CD8-positive, alpha-beta memory T cell (primary cell): Measurements from ENCODE around the gene RIOK2. TPM values are rescaled to one million over a fixed set of nuclear protein-coding genes. Genes with fewer than 3 reads are reported as not detected.
"Not testable (repeated sequence)": the region's sequence is repeated elsewhere in the genome, so short reads cannot be mapped to it uniquely, and the experiment has no call there.

Experiments
- CTCF ChIA-PET: fragments of 350-600 bp; sonication (Branson Sonifier 250); formaldehyde crosslinking; loops from one replicate; lab custom pipeline; 2021; ENCODE audit warnings: antibody characterized with exemption; lab: Charles Lee
- POLR2A ChIA-PET: fragments of 350-600 bp; sonication (Branson Sonifier 250); formaldehyde crosslinking; loops from one replicate; lab custom pipeline; 2021; ENCODE audit warnings: antibody characterized with exemption; lab: Charles Lee
- DNase-seq, 5 donors: peaks; one replicate each; pipeline versions ENCODE4 v3.0.0 to v3.0.0-alpha.2; 2020 to 2022; ENCODE audit warnings: mixed read lengths in 1 of 5
- H3K27ac ChIP-seq: one replicate; pipeline ENCODE4 v1.7.0; 2013; ENCODE audit warnings: low read depth, mild to moderate bottlenecking, low read length, moderate library complexity
- H3K27me3 ChIP-seq: 2 replicates; pipeline ENCODE4 v1.7.0; 2013; ENCODE audit warnings: low read length, mild to moderate bottlenecking; ENCODE audit not compliant: insufficient read depth, poor library complexity, severe bottlenecking
- H3K36me3 ChIP-seq: 2 replicates; pipeline ENCODE4 v1.7.0; 2013; ENCODE audit warnings: mild to moderate bottlenecking, low read length, moderate library complexity; ENCODE audit not compliant: insufficient read depth
- H3K4me1 ChIP-seq: 2 replicates; pipeline ENCODE4 v1.7.0; 2013; ENCODE audit warnings: mild to moderate bottlenecking, low read length, moderate library complexity; ENCODE audit not compliant: insufficient read depth
- H3K4me3 ChIP-seq: 2 replicates; pipeline ENCODE4 v1.7.0; 2013; ENCODE audit warnings: mild to moderate bottlenecking, low read length
- H3K9me3 ChIP-seq: 2 replicates; pipeline ENCODE4 v1.7.0; 2013; ENCODE audit warnings: mild to moderate bottlenecking, low read length
- H3K27ac Mint-ChIP-seq, 8 donors: one replicate each; pipeline ENCODE4 v1.8.0; 2020 to 2021; ENCODE audit warnings: mixed read lengths in 8 of 8, mild to moderate bottlenecking in 6 of 8, inconsistent platforms in 3 of 8, moderate library complexity in 3 of 8
- H3K27me3 Mint-ChIP-seq, 2 donors: one replicate each; pipeline ENCODE4 v1.8.0; 2020 to 2021; ENCODE audit warnings: mixed read lengths in 2 of 2, mild to moderate bottlenecking in 1 of 2, moderate library complexity in 1 of 2
- H3K36me3 Mint-ChIP-seq, 3 donors: one replicate each; pipeline ENCODE4 v1.8.0; 2020 to 2021; ENCODE audit warnings: mixed read lengths in 3 of 3, inconsistent platforms in 1 of 3, mild to moderate bottlenecking in 1 of 3
- H3K4me1 Mint-ChIP-seq, 3 donors: one replicate each; pipeline ENCODE4 v1.8.0; 2020 to 2021; ENCODE audit warnings: mixed read lengths in 3 of 3, inconsistent platforms in 1 of 3, mild to moderate bottlenecking in 1 of 3
- H3K4me3 Mint-ChIP-seq, 7 donors: one replicate each; pipeline ENCODE4 v1.8.0; 2020 to 2021; ENCODE audit warnings: mixed read lengths in 7 of 7, mild to moderate bottlenecking in 6 of 7, moderate library complexity in 4 of 7, inconsistent platforms in 2 of 7
- H3K9me3 Mint-ChIP-seq, 5 donors: one replicate each; pipeline ENCODE4 v1.8.0; 2020 to 2022; ENCODE audit warnings: mixed read lengths in 5 of 5, mild to moderate bottlenecking in 3 of 5, moderate library complexity in 2 of 5, inconsistent platforms in 1 of 5
- polyA plus RNA-seq: library from polyadenylated mRNA; unstranded; fragments of 300-500 nt; fragmentation: Illumina TruSeq; gene quantifications from one replicate; pipeline ENCODE4 v1.2.3, GENCODE V29; 2021
- total RNA-seq, 2 experiments: library from RNA; stranded (reverse); gene quantifications; one replicate each; pipeline ENCODE4 v1.2.3, GENCODE V29; 2021

The RIOK2 gene
- total and polyA plus RNA-seq, 3 experiments from 2014 or later: 27.5 to 45.9 (median 43.9) TPM

DNA sequence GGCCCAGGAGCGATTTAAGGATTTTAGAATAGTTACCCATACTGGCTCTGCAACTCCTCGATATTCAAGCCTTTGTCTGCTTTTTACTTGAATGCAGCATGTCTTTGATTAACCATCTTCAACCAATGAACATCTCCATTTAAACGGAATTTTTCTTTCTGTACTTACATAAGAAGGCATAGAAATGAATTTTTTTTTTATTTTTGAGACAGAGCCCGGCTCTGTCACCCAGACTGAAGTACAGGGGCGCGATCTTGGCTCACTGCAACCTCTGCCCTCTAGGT, 825 bp upstream of the RIOK2 start:
- H3K9me3 Mint-ChIP-seq: no peaks in the 10 kb centered on the region
- POLR2A ChIA-PET: interaction anchor here (0.6 kb wide), 1 partner anchor 1746 kb away, joined by 3 read pairs; no protein-coding TSS in a partner anchor
- CTCF ChIA-PET: no interaction called here

DNA sequence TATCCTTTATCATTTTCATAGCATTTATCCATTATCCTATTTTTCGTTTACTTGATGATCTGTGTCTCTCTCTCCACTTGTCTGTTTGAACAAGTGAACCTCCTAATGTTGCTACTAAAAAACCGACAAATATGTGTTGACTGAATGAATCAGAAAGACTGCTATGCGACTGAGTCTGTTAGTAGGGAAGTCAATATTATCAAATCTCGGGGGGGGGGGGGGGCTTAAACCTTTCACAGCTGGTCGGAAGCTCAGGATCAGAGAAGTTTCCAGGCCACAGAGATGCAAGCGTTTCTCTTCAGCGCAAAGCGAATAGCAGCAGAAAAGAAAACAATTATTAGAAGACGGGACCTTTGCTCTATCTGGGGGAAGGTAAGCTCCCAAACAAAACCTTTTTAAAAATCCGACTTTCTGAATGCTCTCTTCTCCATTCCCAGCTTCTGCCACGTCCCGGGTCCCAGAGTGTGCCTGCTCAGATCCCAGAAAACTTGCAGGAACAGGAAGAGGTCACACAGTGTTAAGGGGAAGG, 412 bp downstream of the RIOK2 start:
- peak overlapping the region; percentile 93 to 99 (median 97) for H3K4me3 Mint-ChIP-seq
- H3K27ac Mint-ChIP-seq: peak overlapping the region; percentile 98 to 100 (median 100)
- Histone ChIP-seq H3K9me3 (no peaks in the 10 kb centered on the region), H3K27ac (peak overlapping the region; percentile 99), H3K36me3 (peaks cover 23% of the 10 kb centered on the region), H3K4me3 (peak overlapping the region; percentile 86), H3K4me1 (peaks cover 23% of the 10 kb centered on the region), H3K27me3 (no peaks in the 10 kb centered on the region)
- peaks cover 0 to 1% of the 10 kb centered on the region in 2 donors for H3K27me3 Mint-ChIP-seq
- H3K9me3 Mint-ChIP-seq: no peaks in the 10 kb centered on the region
- POLR2A ChIA-PET: interaction anchor here (0.9 kb wide), 1 partner anchor 479 kb away, joined by 3 read pairs; no protein-coding TSS in a partner anchor
- peaks cover 38 to 46% (median 45%) of the 10 kb centered on the region in 3 donors for H3K4me1 Mint-ChIP-seq
- DNase-seq: no peak
- CTCF ChIA-PET: no interaction called here
- peaks cover 13 to 38% (median 23%) of the 10 kb centered on the region in 3 donors for H3K36me3 Mint-ChIP-seq

More for the DNA sequence above, 825 bp upstream of the RIOK2 start:
- Histone ChIP-seq H3K4me1 (peaks cover 23% of the 10 kb centered on the region), H3K36me3 (peaks cover 10% of the 10 kb centered on the region), H3K9me3 (no peaks in the 10 kb centered on the region), H3K27ac (peak overlapping the region; percentile 99), H3K4me3 (peak overlapping the region; percentile 86), H3K27me3 (no peaks in the 10 kb centered on the region)
- H3K27me3 Mint-ChIP-seq: peaks cover 1 to 4% of the 10 kb centered on the region in 2 donors
- no peak for DNase-seq
- peaks cover 5 to 26% (median 13%) of the 10 kb centered on the region in 3 donors for H3K36me3 Mint-ChIP-seq
- peak overlapping the region; percentile 93 to 99 (median 97) for H3K4me3 Mint-ChIP-seq
- H3K4me1 Mint-ChIP-seq: peaks cover 38 to 46% (median 43%) of the 10 kb centered on the region in 3 donors
- peak overlapping the region; percentile 98 to 100 (median 100) for H3K27ac Mint-ChIP-seq

DNA sequence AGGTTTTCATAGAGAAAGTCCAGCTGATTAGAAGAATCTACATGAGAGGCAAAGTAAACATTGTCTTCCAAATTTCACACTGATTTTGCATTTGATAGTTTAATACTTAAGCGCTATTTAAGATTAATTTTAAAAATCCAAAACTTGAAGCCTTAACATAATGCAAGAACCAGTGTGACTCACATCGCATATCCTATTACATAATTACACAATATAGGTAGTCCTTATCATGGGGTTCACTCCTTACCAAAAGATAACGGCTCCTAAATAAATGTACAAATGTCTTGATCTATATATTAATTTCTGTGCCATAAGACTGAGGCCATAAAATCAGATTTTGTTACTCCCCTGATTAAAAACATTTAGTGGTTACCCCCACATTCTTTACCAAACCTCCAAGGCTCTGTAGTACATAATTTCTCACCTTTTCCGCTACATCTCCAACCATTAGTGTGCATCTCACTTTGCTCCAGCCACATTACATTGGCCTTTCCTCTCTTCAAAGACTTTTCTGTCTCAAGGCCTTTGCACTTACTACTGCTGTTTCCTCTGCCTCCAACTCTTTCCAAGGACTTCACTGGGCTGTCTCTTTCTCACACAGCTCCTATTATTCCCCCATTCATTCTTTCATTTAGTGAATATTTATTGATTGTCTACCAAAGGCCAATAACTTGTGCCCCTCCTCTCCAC, 1.0 kb downstream of the RIOK2 start:
- Mint-ChIP-seq H3K9me3 (no peaks in the 10 kb centered on the region), H3K36me3 (peaks cover 13 to 43% (median 23%) of the 10 kb centered on the region in 3 donors), H3K27me3 (peaks cover 0 to 1% of the 10 kb centered on the region in 2 donors), H3K4me1 (peaks cover 38 to 46% (median 45%) of the 10 kb centered on the region in 3 donors), H3K27ac (peak overlapping the region; percentile 13 to 100 (median 100)), H3K4me3 (peak overlapping the region; percentile 93 to 99 (median 97))
- POLR2A ChIA-PET: no interaction called here
- Histone ChIP-seq H3K9me3 (no peaks in the 10 kb centered on the region), H3K4me3 (peak overlapping the region; percentile 86), H3K36me3 (peaks cover 27% of the 10 kb centered on the region), H3K27me3 (no peaks in the 10 kb centered on the region), H3K27ac (peak overlapping the region; percentile 99), H3K4me1 (peaks cover 23% of the 10 kb centered on the region)
- CTCF ChIA-PET: no interaction called here
- no peak for DNase-seq

DNA sequence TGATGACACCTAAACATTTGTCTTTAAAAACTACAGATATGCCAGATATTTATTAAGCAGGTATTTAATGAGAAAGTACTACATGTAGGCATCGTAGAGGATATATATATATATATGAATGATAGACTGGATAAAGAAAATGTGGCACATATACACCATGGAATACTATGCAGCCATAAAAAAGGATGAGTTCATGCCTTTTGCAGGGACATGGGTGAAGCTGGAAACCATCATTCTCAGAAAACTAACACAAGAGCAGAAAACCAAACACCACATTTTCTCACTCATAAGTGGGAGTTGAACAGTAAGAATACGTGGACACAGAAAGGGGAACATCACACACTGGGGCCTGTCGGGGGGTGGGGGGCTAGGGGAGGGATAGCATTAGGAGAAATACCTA, 3.6 kb downstream of the RIOK2 start:
- H3K27ac Mint-ChIP-seq, H3K27me3 Mint-ChIP-seq, DNase-seq, H3K9me3 Mint-ChIP-seq, H3K27ac ChIP-seq, H3K27me3 ChIP-seq, H3K9me3 ChIP-seq, POLR2A ChIA-PET, H3K4me3 ChIP-seq: not testable (repeated sequence)
- CTCF ChIA-PET: interaction anchor here (1.5 to 1.8 kb wide), 2 partner anchors 18 to 310 kb away, joined by 4 to 5 read pairs; no protein-coding TSS in a partner anchor
- H3K4me1 Mint-ChIP-seq: peaks cover 41 to 46% (median 43%) of the 10 kb centered on the region in 3 donors
- H3K4me3 Mint-ChIP-seq: peak overlapping the region in 1 of 7 donors; percentile 20
- Histone ChIP-seq H3K36me3 (peaks cover 37% of the 10 kb centered on the region), H3K4me1 (peaks cover 23% of the 10 kb centered on the region)
- H3K36me3 Mint-ChIP-seq: peaks cover 13 to 61% (median 34%) of the 10 kb centered on the region in 3 donors

DNA sequence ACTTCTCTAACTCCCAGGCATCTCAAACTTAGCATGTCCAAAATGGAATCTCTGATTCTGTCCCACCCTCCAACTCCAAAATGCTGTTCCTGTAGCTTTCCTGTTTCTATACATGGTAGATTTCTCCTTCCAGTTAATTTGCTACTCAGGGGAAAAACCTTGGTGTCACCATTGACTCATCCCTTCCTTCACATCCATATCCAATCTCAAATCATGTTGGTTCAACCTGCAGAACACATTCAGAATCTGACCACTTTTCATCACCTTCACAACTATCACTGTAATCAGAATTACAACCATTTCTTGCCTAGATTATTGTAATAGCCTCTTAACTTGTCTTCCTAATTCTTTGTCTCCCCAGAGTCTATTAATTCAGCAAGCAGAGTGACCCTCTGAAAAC, 10.8 kb downstream of the RIOK2 start:
- Mint-ChIP-seq H3K36me3 (peaks cover 6 to 84% (median 28%) of the 10 kb centered on the region in 3 donors), H3K4me1 (peaks cover 17 to 34% (median 24%) of the 10 kb centered on the region in 3 donors), H3K4me3 (no peak overlapping the region), H3K27ac (peak overlapping the region in 5 of 8 donors; percentile 3 to 67 (median 30)), H3K27me3 (no peaks in the 10 kb centered on the region), H3K9me3 (no peaks in the 10 kb centered on the region)
- Histone ChIP-seq H3K36me3 (peaks cover 31% of the 10 kb centered on the region), H3K4me3 (no peak overlapping the region), H3K9me3 (no peaks in the 10 kb centered on the region), H3K27me3 (no peaks in the 10 kb centered on the region), H3K27ac (no peak overlapping the region), H3K4me1 (no peaks in the 10 kb centered on the region)
- DNase-seq: no peak
- POLR2A ChIA-PET: no interaction called here
- CTCF ChIA-PET: no interaction called here

DNA sequence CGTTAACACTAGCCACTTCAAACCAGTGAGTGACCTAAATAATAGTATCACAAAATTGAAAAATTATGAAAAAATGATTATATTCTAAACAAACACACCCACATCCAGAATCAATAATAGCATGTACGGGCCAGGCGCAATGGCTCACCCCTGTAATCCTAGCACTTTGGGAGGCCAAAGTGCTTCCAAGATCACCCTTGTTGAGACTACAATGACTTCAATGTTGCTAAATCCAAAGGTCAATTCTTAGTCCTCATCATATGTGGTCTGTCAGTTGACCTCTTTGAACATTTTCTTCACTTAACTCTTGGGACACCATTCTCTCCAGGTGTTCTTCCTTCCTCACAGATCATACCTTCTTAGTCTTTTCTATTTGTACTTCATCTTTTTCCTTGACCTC, 11.3 kb downstream of the RIOK2 start:
- Histone ChIP-seq H3K9me3 (no peaks in the 10 kb centered on the region), H3K36me3 (peaks cover 27% of the 10 kb centered on the region), H3K27ac (no peak overlapping the region), H3K27me3 (no peaks in the 10 kb centered on the region), H3K4me3 (no peak overlapping the region), H3K4me1 (no peaks in the 10 kb centered on the region)
- Mint-ChIP-seq H3K4me1 (peaks cover 16 to 34% (median 27%) of the 10 kb centered on the region in 3 donors), H3K27me3 (no peaks in the 10 kb centered on the region), H3K36me3 (peaks cover 6 to 83% (median 26%) of the 10 kb centered on the region in 3 donors), H3K4me3 (no peak overlapping the region), H3K27ac (peak overlapping the region in 4 of 8 donors; percentile 14 to 67 (median 47)), H3K9me3 (no peaks in the 10 kb centered on the region)
- no peak for DNase-seq
- ChIA-PET POLR2A (no interaction called here), CTCF (no interaction called here)

DNA sequence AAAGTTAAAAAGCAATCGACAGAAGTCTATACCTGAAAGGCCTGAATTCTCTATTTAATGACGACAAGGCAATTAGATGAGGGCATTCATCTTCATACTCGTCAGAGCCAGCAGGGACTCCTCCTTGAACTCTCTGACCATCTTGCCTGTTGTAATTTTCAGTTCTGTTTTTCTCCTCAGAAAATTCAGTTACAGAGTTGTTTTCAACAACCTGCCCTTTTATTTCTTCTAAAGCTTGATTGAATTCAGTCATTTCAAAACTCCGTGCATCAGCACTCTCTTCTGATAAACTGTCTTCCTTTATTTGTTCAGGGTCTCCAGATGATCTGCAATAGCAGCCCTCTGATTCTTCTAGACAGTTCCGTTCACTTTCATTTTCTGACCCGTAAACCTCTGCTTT, 15.6 kb downstream of the RIOK2 start:
- Histone ChIP-seq H3K36me3 (peaks cover 17% of the 10 kb centered on the region), H3K27me3 (no peaks in the 10 kb centered on the region), H3K27ac (no peak overlapping the region), H3K9me3 (no peaks in the 10 kb centered on the region), H3K4me1 (no peaks in the 10 kb centered on the region), H3K4me3 (no peak overlapping the region)
- CTCF ChIA-PET: interaction anchor here (14.3 kb wide), 1 partner anchor 300 kb away, joined by 130 read pairs; no protein-coding TSS in a partner anchor
- no peaks in the 10 kb centered on the region for H3K27me3 Mint-ChIP-seq
- peak overlapping the region in 3 of 7 donors; percentile 44 to 64 (median 49) for H3K4me3 Mint-ChIP-seq
- H3K4me1 Mint-ChIP-seq: peaks cover 13 to 31% (median 25%) of the 10 kb centered on the region in 3 donors
- no peak for DNase-seq
- POLR2A ChIA-PET: no interaction called here
- peaks cover 6 to 77% (median 17%) of the 10 kb centered on the region in 3 donors for H3K36me3 Mint-ChIP-seq
- no peaks in the 10 kb centered on the region for H3K9me3 Mint-ChIP-seq
- H3K27ac Mint-ChIP-seq: peak overlapping the region in 7 of 8 donors; percentile 43 to 90 (median 75)

DNA sequence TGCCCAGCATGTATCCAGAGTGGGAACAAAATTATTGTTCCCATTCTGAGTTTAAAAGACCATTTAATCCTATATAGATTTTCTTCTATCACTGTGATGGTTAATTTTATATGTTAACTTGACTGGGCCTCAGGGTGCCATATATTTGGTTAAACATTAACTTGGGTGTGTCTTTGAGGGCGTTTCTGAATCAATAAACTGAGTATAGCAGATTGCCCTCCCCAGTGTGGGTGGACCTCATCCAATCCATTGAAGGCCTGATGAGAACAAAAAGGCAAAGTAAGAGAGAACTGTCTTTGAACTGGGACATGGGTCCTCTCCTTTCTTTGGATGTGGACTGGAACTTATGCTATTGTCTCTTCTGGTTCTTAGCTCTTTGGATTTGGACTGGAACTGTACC, 17.3 kb downstream of the RIOK2 start:
- H3K4me3 Mint-ChIP-seq: no peak overlapping the region
- CTCF ChIA-PET: interaction anchor here (6.4 to 14.3 kb wide), 2 partner anchors 299 to 415 kb away, joined by 49 to 130 read pairs; no protein-coding TSS in a partner anchor
- no peaks in the 10 kb centered on the region for H3K27me3 Mint-ChIP-seq
- Histone ChIP-seq H3K4me1 (no peaks in the 10 kb centered on the region), H3K9me3 (no peaks in the 10 kb centered on the region), H3K27me3 (no peaks in the 10 kb centered on the region), H3K36me3 (peaks cover 14% of the 10 kb centered on the region), H3K27ac (no peak overlapping the region), H3K4me3 (no peak overlapping the region)
- DNase-seq: no peak
- no peaks in the 10 kb centered on the region for H3K9me3 Mint-ChIP-seq
- peaks cover 0 to 77% (median 11%) of the 10 kb centered on the region in 3 donors for H3K36me3 Mint-ChIP-seq
- H3K27ac Mint-ChIP-seq: peak overlapping the region in 5 of 8 donors; percentile 23 to 82 (median 64)
- POLR2A ChIA-PET: no interaction called here
- peaks cover 7 to 21% (median 21%) of the 10 kb centered on the region in 3 donors for H3K4me1 Mint-ChIP-seq
